IPS DF 4.7 (cell line): ENCODE results near the gene MUC2.

Source experiments
- DNase-seq: peaks from one replicate; pipeline ENCODE4 v3.0.0-alpha.2; 2013; ENCODE audit warnings: low spot score; ENCODE audit errors: extremely low read depth

Gene MUC2

GRCh38 chr11:1071571-1072115 is 3.0 kb upstream of the MUC2 start:
- no peak for DNase-seq

- no peak for DNase-seq
Measured at GRCh38 chr11:1072116-1072820, 2.4 kb upstream of the MUC2 start.

- no peak for DNase-seq
Measured at GRCh38 chr11:1072821-1073231, 1.8 kb upstream of the MUC2 start.

GRCh38 chr11:1073261-1073724 is 1.4 kb upstream of the MUC2 start:
- no peak for DNase-seq

- no peak for DNase-seq
Measured at GRCh38 chr11:1073851-1074243, 827 bp upstream of the MUC2 start.

GRCh38 chr11:1075341-1075911 is 752 bp downstream of the MUC2 start:
- DNase-seq = no peak

- DNase-seq = no peak
Measured at GRCh38 chr11:1076061-1076665, 1.5 kb downstream of the MUC2 start.

- DNase-seq = no peak
Measured at GRCh38 chr11:1077033-1077416, 2.4 kb downstream of the MUC2 start.

GRCh38 chr11:1077417-1078119 is 2.9 kb downstream of the MUC2 start:
- no peak for DNase-seq

GRCh38 chr11:1078191-1078601 is 3.5 kb downstream of the MUC2 start:
- DNase-seq = no peak

- DNase-seq = no peak
Measured at GRCh38 chr11:1081601-1082311, 7.1 kb downstream of the MUC2 start.

GRCh38 chr11:1082346-1082727 is 7.7 kb downstream of the MUC2 start:
- DNase-seq = no peak

GRCh38 chr11:1082728-1083620 is 8.3 kb downstream of the MUC2 start:
- no peak for DNase-seq

GRCh38 chr11:1083621-1084551 is 9.2 kb downstream of the MUC2 start:
- DNase-seq = no peak

GRCh38 chr11:1084561-1085439 is 10.1 kb downstream of the MUC2 start:
- DNase-seq = no peak

GRCh38 chr11:1085440-1086170 is 10.9 kb downstream of the MUC2 start:
- DNase-seq = no peak
